Neural cell (in vitro differentiated cells): ENCODE measurements around the gene MPV17L.

Experiments
- EP300 ChIP-seq: fragments of 450-650 bp; conservative IDR thresholded peaks from 2 replicates; pipeline ENCODE4 v1.6.1; 2014; ENCODE audit warnings: antibody characterized with exemption, mild to moderate bottlenecking, moderate library complexity; ENCODE audit not compliant: poor library complexity, severe bottlenecking
- TF ChIP-seq, protein P1 (sequence below): fragments of 450-650 bp; IDR thresholded peaks from 2 replicates; pipeline ENCODE4 v1.5.1; 2014; ENCODE audit warnings: antibody characterized with exemption, mild to moderate bottlenecking, moderate library complexity; ENCODE audit not compliant: poor library complexity, severe bottlenecking
- TF ChIP-seq, protein P2 (sequence below): IDR thresholded peaks from 2 replicates; pipeline ENCODE4 v1.6.1; 2012; ENCODE audit warnings: borderline replicate concordance

DNA sequence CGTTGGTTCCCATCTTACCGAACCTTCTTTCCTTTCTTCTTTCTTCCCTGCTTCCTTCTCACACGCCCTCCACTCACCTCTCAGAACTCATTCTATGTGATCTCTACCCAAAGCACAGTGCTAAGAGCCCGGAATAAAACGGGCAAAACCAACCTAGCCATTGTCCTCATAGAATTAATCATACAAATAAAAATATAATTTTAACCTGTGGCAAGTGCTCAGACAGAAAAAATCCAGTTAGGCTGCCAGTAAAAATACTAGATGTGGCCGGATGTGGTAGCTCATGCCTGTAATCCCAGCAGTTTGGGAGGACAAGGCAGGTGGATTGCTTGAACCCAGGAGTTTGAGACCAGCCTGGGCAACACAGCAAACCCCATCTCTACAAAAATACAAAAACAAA, 65.8 kb downstream of the MPV17L start:
- no peak for TF ChIP-seq EP300
- TF ChIP-seq, protein P1, sequence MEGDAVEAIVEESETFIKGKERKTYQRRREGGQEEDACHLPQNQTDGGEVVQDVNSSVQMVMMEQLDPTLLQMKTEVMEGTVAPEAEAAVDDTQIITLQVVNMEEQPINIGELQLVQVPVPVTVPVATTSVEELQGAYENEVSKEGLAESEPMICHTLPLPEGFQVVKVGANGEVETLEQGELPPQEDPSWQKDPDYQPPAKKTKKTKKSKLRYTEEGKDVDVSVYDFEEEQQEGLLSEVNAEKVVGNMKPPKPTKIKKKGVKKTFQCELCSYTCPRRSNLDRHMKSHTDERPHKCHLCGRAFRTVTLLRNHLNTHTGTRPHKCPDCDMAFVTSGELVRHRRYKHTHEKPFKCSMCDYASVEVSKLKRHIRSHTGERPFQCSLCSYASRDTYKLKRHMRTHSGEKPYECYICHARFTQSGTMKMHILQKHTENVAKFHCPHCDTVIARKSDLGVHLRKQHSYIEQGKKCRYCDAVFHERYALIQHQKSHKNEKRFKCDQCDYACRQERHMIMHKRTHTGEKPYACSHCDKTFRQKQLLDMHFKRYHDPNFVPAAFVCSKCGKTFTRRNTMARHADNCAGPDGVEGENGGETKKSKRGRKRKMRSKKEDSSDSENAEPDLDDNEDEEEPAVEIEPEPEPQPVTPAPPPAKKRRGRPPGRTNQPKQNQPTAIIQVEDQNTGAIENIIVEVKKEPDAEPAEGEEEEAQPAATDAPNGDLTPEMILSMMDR: no peak
- TF ChIP-seq, protein P2, sequence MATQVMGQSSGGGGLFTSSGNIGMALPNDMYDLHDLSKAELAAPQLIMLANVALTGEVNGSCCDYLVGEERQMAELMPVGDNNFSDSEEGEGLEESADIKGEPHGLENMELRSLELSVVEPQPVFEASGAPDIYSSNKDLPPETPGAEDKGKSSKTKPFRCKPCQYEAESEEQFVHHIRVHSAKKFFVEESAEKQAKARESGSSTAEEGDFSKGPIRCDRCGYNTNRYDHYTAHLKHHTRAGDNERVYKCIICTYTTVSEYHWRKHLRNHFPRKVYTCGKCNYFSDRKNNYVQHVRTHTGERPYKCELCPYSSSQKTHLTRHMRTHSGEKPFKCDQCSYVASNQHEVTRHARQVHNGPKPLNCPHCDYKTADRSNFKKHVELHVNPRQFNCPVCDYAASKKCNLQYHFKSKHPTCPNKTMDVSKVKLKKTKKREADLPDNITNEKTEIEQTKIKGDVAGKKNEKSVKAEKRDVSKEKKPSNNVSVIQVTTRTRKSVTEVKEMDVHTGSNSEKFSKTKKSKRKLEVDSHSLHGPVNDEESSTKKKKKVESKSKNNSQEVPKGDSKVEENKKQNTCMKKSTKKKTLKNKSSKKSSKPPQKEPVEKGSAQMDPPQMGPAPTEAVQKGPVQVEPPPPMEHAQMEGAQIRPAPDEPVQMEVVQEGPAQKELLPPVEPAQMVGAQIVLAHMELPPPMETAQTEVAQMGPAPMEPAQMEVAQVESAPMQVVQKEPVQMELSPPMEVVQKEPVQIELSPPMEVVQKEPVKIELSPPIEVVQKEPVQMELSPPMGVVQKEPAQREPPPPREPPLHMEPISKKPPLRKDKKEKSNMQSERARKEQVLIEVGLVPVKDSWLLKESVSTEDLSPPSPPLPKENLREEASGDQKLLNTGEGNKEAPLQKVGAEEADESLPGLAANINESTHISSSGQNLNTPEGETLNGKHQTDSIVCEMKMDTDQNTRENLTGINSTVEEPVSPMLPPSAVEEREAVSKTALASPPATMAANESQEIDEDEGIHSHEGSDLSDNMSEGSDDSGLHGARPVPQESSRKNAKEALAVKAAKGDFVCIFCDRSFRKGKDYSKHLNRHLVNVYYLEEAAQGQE: no peak
